Activated B cell treated with CpG ODN at 0.5 μM for 24 hours (primary cell): ENCODE data around the gene TFEB. TPM values are rescaled to one million over a fixed set of nuclear protein-coding genes. Genes with fewer than 3 reads are reported as not detected.

Experiments used
- ATAC-seq: fragments of 200-7000 bp; cut with Tn5 transposase; one replicate; pipeline ENCODE4 v1.10.0; 2021; ENCODE audit warnings: low read depth, mild to moderate bottlenecking, moderate library complexity
- CTCF ChIA-PET: fragments of 350-600 bp; sonication (Branson Sonifier 250); formaldehyde crosslinking; loops from one replicate; lab custom pipeline; 2021; ENCODE audit warnings: antibody characterized with exemption; lab: Charles Lee
- POLR2A ChIA-PET: fragments of 350-600 bp; sonication (Branson Sonifier 250); formaldehyde crosslinking; loops from one replicate; lab custom pipeline; 2021; ENCODE audit warnings: antibody characterized with exemption; lab: Charles Lee
- DNase-seq: peaks from one replicate; pipeline ENCODE4 v3.0.0; 2022
- H3K27ac Mint-ChIP-seq: one replicate; pipeline ENCODE4 v1.8.0; 2020; ENCODE audit warnings: mixed read lengths
- H3K27me3 Mint-ChIP-seq: one replicate; pipeline ENCODE4 v1.8.0; 2021; ENCODE audit warnings: mixed read lengths
- H3K36me3 Mint-ChIP-seq: one replicate; pipeline ENCODE4 v1.8.0; 2021; ENCODE audit warnings: low read depth, mixed read lengths
- H3K4me1 Mint-ChIP-seq: one replicate; pipeline ENCODE4 v1.8.0; 2021; ENCODE audit warnings: mixed read lengths
- H3K4me3 Mint-ChIP-seq: one replicate; pipeline ENCODE4 v1.8.0; 2020; ENCODE audit warnings: mild to moderate bottlenecking, mixed read lengths
- H3K9me3 Mint-ChIP-seq: one replicate; pipeline ENCODE4 v1.8.0; 2020; ENCODE audit warnings: mixed read lengths
- intact Hi-C: fragments of 100-400 bp; cut with micrococcal nuclease; formaldehyde crosslinking; loops from one replicate; pipeline ENCODE4 v1.15.1; 2024
- total RNA-seq: library from RNA; stranded (reverse); gene quantifications from 2 replicates; pipeline ENCODE4 v1.2.3, GENCODE V29; 2022
- TF ChIP-seq, protein P1 (sequence below): fragments of 200-600 bp; IDR thresholded peaks from one replicate; pipeline ENCODE4 v1.8.0; 2022; ENCODE audit warnings: antibody characterized with exemption, mild to moderate bottlenecking

The TFEB gene
- total RNA-seq, 1 donor from 2014 or later = 203 TPM

DNA sequence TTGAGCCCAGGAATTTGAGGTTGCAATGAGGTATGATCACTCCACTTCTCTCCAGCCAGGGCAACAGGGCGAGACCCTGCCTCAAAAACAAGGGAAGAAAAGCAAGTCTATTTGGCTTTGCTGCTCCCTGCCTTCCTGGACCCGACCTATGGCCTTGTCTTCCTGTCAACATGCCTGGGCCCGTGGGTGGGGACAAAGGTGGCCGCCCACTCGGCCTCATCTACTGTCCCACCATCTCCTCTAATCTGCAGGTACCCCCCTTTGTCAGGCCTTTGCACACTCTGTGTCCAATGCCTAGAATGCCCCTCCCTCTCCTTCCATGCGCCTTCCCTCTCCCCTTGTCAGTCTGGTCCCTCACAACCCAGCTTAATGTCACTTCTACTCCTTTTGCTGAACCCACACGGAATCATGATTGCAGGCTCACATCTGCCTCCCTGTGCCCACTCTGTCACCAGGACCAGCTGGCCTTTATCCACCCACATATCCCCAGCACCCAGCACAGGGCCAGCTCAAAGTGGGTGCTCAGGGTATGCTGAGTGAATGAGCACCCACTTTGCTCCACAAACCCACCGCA lies 56.8 kb downstream of the TFEB start:
- POLR2A ChIA-PET = no interaction called here
- TF ChIP-seq, protein P1, sequence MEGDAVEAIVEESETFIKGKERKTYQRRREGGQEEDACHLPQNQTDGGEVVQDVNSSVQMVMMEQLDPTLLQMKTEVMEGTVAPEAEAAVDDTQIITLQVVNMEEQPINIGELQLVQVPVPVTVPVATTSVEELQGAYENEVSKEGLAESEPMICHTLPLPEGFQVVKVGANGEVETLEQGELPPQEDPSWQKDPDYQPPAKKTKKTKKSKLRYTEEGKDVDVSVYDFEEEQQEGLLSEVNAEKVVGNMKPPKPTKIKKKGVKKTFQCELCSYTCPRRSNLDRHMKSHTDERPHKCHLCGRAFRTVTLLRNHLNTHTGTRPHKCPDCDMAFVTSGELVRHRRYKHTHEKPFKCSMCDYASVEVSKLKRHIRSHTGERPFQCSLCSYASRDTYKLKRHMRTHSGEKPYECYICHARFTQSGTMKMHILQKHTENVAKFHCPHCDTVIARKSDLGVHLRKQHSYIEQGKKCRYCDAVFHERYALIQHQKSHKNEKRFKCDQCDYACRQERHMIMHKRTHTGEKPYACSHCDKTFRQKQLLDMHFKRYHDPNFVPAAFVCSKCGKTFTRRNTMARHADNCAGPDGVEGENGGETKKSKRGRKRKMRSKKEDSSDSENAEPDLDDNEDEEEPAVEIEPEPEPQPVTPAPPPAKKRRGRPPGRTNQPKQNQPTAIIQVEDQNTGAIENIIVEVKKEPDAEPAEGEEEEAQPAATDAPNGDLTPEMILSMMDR = no peak
- peaks cover 17% of the 10 kb centered on the region for H3K4me1 Mint-ChIP-seq
- no peak overlapping the region for H3K27ac Mint-ChIP-seq
- peaks cover under 1% of the 10 kb centered on the region for H3K36me3 Mint-ChIP-seq
- H3K9me3 Mint-ChIP-seq = no peaks in the 10 kb centered on the region
- ATAC-seq (no peak), DNase-seq (no peak)
- intact Hi-C loops = no loop called here
- no peak overlapping the region for H3K4me3 Mint-ChIP-seq
- H3K27me3 Mint-ChIP-seq = peaks cover 6% of the 10 kb centered on the region
- CTCF ChIA-PET = no interaction called here

DNA sequence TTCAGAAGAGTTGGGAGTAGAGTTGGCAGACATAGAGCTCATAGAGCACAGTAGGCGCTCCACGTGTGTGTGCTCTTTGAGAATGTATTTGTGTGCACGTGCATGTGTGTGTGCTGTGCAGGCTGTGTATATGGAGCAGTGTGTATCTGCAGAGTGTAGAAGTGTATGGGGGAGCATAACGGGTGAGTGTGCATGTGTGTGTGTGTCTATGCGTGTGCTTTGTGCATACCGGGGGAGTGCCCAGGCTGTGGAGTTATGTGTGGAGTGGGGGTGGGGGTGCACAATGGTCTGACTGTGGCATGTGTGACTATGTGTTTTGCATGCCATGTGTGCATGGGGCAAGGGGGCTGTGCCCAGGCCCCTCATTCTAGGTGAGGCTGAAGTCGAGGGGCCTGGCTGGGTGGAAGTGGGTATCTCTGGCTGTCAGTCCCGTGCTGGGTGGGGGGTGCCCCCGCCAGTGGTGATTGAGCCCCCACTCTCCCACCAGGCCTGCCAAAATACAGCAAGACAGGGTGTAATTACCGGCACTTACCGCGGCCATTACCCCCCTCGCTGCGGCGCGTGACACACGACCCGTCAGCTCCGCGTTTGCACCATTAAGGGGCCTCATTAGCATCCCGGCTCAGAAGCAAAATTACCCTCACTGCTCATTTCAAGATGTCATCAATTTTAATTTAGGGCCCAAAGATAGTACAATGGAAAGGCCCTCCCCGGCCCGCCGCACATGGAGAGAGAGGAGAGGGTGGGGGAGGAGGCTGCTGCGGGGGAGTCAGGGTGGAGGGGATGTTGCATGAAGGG lies 58.1 kb downstream of the TFEB start:
- no peaks in the 10 kb centered on the region for H3K9me3 Mint-ChIP-seq
- no peak overlapping the region for H3K4me3 Mint-ChIP-seq
- H3K36me3 Mint-ChIP-seq = no peaks in the 10 kb centered on the region
- H3K27ac Mint-ChIP-seq = no peak overlapping the region
- TF ChIP-seq, protein P1 = no peak
- ChIA-PET POLR2A (no interaction called here), CTCF (no interaction called here)
- H3K27me3 Mint-ChIP-seq = peaks cover 6% of the 10 kb centered on the region
- peaks cover 5% of the 10 kb centered on the region for H3K4me1 Mint-ChIP-seq
- DNase-seq (no peak), ATAC-seq (no peak)
- intact Hi-C loops = no loop called here

DNA sequence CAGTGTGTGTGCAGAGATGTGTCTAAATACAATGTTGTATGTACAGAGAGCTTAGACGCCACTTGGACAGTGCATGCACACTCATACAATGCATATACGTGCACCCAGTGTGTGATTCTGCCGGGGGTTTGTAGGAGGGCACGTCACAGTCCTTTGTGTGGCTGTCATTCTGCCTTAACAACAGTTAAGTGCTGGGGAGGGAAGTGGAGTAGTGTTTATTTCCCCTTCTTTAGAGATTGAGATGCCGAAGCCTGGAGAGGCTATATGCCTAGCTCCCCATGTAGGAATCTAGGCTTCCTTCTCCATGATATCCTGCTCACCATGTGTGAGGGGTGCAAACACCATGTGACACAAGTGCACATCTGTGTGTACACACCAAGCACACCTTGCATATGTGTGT lies 59.0 kb downstream of the TFEB start:
- CTCF ChIA-PET = no interaction called here
- Mint-ChIP-seq H3K9me3 (no peaks in the 10 kb centered on the region), H3K4me3 (no peak overlapping the region), H3K27me3 (peaks cover 14% of the 10 kb centered on the region), H3K4me1 (no peaks in the 10 kb centered on the region), H3K36me3 (no peaks in the 10 kb centered on the region), H3K27ac (no peak overlapping the region)
- ATAC-seq (no peak), DNase-seq (no peak)
- TF ChIP-seq, protein P1 = no peak
- POLR2A ChIA-PET = no interaction called here
- intact Hi-C loops = no loop called here

DNA sequence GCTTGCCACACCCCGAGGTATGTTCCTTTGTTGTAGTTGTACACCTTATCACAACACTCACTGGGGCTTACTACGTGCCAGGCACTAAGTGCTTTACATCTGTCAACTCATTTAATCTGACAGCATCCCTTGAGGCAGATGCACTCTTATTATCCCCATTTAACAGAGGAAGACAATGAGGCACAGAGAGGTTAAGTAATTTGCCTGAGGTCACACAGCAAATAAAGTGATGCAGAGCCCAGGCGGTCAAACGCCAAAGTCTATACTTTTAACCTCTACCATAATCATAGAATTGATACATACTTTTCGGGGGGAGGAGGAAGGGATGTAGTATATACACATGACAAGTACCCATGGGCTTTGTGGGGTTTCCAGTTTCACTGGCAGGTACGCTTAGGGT lies 59.4 kb downstream of the TFEB start:
- H3K36me3 Mint-ChIP-seq = no peaks in the 10 kb centered on the region
- H3K4me1 Mint-ChIP-seq = no peaks in the 10 kb centered on the region
- peaks cover 14% of the 10 kb centered on the region for H3K27me3 Mint-ChIP-seq
- intact Hi-C loops = no loop called here
- H3K27ac Mint-ChIP-seq = no peak overlapping the region
- CTCF ChIA-PET = no interaction called here
- POLR2A ChIA-PET = interaction anchor here (0.6 kb wide), 1 partner anchor 845 kb away, joined by 3 read pairs; no protein-coding TSS in a partner anchor
- no peaks in the 10 kb centered on the region for H3K9me3 Mint-ChIP-seq
- ATAC-seq (no peak), DNase-seq (no peak)
- TF ChIP-seq, protein P1 = no peak
- no peak overlapping the region for H3K4me3 Mint-ChIP-seq

DNA sequence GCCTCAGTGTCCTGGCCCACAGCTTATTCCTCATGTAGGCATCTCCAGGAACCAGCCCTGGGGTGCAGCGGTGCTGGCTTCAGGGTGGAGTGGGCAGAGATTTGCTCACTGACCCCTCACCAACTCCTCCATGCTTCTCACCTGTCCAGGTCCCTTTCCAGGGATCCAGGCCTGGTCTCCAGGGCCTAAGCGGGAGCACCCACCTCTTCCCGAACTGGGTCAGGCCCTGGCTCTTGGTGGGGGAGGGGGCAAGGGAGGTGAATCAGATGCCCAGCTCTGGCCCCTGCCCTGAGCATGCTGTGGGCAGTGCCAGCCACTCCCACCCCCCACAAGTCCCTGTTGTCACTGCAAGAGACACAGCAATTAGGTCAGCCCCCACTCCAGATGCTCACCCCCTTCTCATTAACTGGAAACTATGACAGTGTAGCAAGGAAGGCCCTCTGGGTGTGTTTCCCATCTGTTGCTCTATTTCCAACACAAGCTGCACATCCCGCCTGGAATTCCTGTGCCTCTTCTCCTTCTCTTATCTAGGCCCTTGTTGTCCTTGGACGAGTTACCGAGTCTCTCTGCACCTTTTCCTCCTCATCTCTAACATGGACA lies 60.1 kb downstream of the TFEB start:
- H3K4me1 Mint-ChIP-seq = no peaks in the 10 kb centered on the region
- TF ChIP-seq, protein P1 = no peak
- DNase-seq = no peak
- ChIA-PET POLR2A (interaction anchor here (0.6 kb wide), 1 partner anchor 845 kb away, joined by 3 read pairs; no protein-coding TSS in a partner anchor), CTCF (no interaction called here)
- H3K27ac Mint-ChIP-seq = no peak overlapping the region
- no peaks in the 10 kb centered on the region for H3K36me3 Mint-ChIP-seq
- peaks cover 17% of the 10 kb centered on the region for H3K27me3 Mint-ChIP-seq
- intact Hi-C loops = no loop called here
- H3K9me3 Mint-ChIP-seq = no peaks in the 10 kb centered on the region
- H3K4me3 Mint-ChIP-seq = no peak overlapping the region
- no peak for ATAC-seq
